DOHH2 (cell line): Measurements from ENCODE around the gene ARHGEF25.
"Not testable (repeated sequence)": the region's sequence is repeated elsewhere in the genome, so short reads cannot be mapped to it uniquely, and the experiment has no call there.

ENCODE experiments used
- H3F3A ChIP-seq: fragments of 200-600 bp; sonication (generic), shearing (Covaris generic); 2 replicates; pipeline ENCODE4 v1.6.0; 2016; ENCODE audit warnings: antibody characterized with exemption, mild to moderate bottlenecking; ENCODE audit not compliant: control insufficient read depth, insufficient read depth
- H3K27ac ChIP-seq: fragments of 200-600 bp; sonication (generic); 2 replicates; pipeline ENCODE4 v1.5.1; 2014; ENCODE audit warnings: low read depth, mild to moderate bottlenecking, low read length, moderate library complexity
- H3K27me3 ChIP-seq: fragments of 200-600 bp; sonication (generic); 2 replicates; pipeline ENCODE4 v1.6.1; 2014; ENCODE audit warnings: mild to moderate bottlenecking, low read length, mixed read lengths; ENCODE audit not compliant: control insufficient read depth
- H3K36me3 ChIP-seq: fragments of 200-600 bp; sonication (generic); 2 replicates; pipeline ENCODE4 v1.6.1; 2014; ENCODE audit warnings: mild to moderate bottlenecking, low read length, moderate library complexity, mixed read lengths; ENCODE audit not compliant: control insufficient read depth
- H3K4me1 ChIP-seq: fragments of 200-600 bp; sonication (generic); 2 replicates; pipeline ENCODE4 v1.6.1; 2014; ENCODE audit warnings: mild to moderate bottlenecking, low read length, mixed read lengths; ENCODE audit not compliant: control insufficient read depth
- H3K4me2 ChIP-seq: fragments of 200-600 bp; sonication (generic); 2 replicates; pipeline ENCODE4 v1.6.0; 2014; ENCODE audit warnings: mild to moderate bottlenecking, low read length, moderate library complexity
- H3K4me3 ChIP-seq: fragments of 200-600 bp; sonication (generic); 2 replicates; pipeline ENCODE4 v1.5.1; 2014; ENCODE audit warnings: mild to moderate bottlenecking, low read length, mixed read lengths
- H3K79me2 ChIP-seq: fragments of 200-600 bp; sonication (generic); 2 replicates; pipeline ENCODE4 v1.6.1; 2014; ENCODE audit warnings: mild to moderate bottlenecking, low read length, mixed read lengths; ENCODE audit not compliant: control insufficient read depth
- H3K9me2 ChIP-seq: fragments of 200-600 bp; sonication (generic); replicated peaks from 2 replicates; pipeline ENCODE4 v1.6.1; 2014; ENCODE audit warnings: mild to moderate bottlenecking, low read length, mixed read lengths; ENCODE audit not compliant: control insufficient read depth
- H3K9me3 ChIP-seq: fragments of 200-600 bp; sonication (generic); 2 replicates; pipeline ENCODE4 v1.6.1; 2014; ENCODE audit warnings: antibody characterized with exemption, low read length, mixed read lengths; ENCODE audit not compliant: control insufficient read depth, insufficient read depth
- H4K20me1 ChIP-seq: fragments of 200-600 bp; sonication (generic); 2 replicates; pipeline ENCODE4 v1.6.0; 2014; ENCODE audit warnings: low read depth, mild to moderate bottlenecking, antibody characterized with exemption, low read length, moderate library complexity; ENCODE audit not compliant: control insufficient read depth, insufficient read depth
- EZH2phosphoT487 ChIP-seq: fragments of 200-600 bp; sonication (generic); IDR thresholded peaks from 2 replicates; pipeline ENCODE4 v1.6.1; 2017; ENCODE audit warnings: borderline replicate concordance, mild to moderate bottlenecking, antibody characterized with exemption, low read length, moderate library complexity, mixed read lengths
- TF ChIP-seq, protein P1 (sequence below): fragments of 200-600 bp; sonication (generic); IDR thresholded peaks from one replicate; pipeline ENCODE4 v1.5.1; 2014; ENCODE audit warnings: antibody characterized with exemption, mild to moderate bottlenecking, low read depth, low read length; ENCODE audit not compliant: poor library complexity, severe bottlenecking

Gene ARHGEF25

DNA sequence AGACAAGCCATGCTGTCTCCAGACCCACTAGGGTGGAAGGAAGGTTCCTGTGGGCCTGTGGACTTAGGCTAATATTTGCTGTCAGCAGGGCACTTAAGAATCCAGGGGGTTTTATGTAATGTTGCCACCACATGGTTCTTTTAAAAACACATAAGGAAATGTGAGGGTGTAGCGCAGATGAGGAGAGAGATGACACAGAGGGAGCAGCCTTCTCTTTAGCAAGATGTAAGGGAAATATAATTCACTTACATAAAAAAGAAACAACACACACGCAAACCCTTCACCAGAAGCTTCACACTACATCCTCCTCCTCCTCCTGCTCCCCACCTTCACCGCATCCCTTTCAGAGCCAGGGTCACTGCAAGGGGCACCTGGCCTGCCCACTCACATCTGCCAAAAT, 25.1 kb upstream of the ARHGEF25 start:
- H3K27ac ChIP-seq = no peak overlapping the region
- no peak overlapping the region for H3K4me2 ChIP-seq
- peaks cover 12% of the 10 kb centered on the region for H3K4me1 ChIP-seq
- H3K27me3 ChIP-seq = peaks cover 55% of the 10 kb centered on the region
- H3K36me3 ChIP-seq = no peaks in the 10 kb centered on the region
- H3K4me3 ChIP-seq = no peak overlapping the region
- TF ChIP-seq, protein P1, sequence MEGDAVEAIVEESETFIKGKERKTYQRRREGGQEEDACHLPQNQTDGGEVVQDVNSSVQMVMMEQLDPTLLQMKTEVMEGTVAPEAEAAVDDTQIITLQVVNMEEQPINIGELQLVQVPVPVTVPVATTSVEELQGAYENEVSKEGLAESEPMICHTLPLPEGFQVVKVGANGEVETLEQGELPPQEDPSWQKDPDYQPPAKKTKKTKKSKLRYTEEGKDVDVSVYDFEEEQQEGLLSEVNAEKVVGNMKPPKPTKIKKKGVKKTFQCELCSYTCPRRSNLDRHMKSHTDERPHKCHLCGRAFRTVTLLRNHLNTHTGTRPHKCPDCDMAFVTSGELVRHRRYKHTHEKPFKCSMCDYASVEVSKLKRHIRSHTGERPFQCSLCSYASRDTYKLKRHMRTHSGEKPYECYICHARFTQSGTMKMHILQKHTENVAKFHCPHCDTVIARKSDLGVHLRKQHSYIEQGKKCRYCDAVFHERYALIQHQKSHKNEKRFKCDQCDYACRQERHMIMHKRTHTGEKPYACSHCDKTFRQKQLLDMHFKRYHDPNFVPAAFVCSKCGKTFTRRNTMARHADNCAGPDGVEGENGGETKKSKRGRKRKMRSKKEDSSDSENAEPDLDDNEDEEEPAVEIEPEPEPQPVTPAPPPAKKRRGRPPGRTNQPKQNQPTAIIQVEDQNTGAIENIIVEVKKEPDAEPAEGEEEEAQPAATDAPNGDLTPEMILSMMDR = no peak
- no peak for TF ChIP-seq EZH2phosphoT487
- no peaks in the 10 kb centered on the region for H3F3A ChIP-seq
- no peaks in the 10 kb centered on the region; the same call in 1 of the 2 replicates for H4K20me1 ChIP-seq
- H3K79me2 ChIP-seq = peaks cover under 1% of the 10 kb centered on the region
- H3K9me2 ChIP-seq = no peaks in the 10 kb centered on the region
- H3K9me3 ChIP-seq = no peaks in the 10 kb centered on the region

DNA sequence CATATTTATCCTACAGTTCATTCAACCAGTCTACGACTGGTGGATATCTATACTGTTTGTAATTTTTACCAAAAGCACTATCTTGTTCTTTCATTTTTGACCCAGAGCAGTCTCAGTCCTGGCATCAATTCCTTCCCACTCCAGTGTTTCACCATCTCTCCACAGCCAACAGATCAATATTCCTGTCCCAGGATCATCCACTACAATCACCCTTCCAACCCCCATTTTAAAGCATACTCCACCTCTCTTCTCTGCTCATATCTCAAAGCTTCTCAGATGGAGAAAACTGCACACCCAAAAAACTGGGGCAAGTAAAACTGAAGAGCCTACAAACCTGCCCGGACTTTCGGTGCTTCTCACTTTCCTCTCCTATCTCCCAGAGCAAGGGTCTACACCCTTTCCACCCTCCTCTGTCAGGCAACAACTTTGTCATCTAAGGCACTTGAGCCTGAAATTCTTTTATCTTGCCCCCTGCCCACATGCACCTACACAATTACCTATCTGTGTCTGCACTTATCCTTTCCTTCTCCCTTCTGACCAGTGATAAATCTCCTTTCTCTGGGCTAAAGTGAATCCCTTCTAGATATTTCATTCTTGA, 24.3 kb upstream of the ARHGEF25 start:
- Histone ChIP-seq H3K4me2 (no peak overlapping the region), H4K20me1 (no peaks in the 10 kb centered on the region; the same call in 1 of the 2 replicates), H3K27me3 (peaks cover 50% of the 10 kb centered on the region), H3K79me2 (peaks cover 9% of the 10 kb centered on the region), H3F3A (no peaks in the 10 kb centered on the region), H3K4me1 (peaks cover 17% of the 10 kb centered on the region), H3K36me3 (no peaks in the 10 kb centered on the region), H3K9me3 (no peaks in the 10 kb centered on the region), H3K9me2 (no peaks in the 10 kb centered on the region), H3K27ac (no peak overlapping the region), H3K4me3 (no peak overlapping the region)
- TF ChIP-seq EZH2phosphoT487 = no peak
- TF ChIP-seq, protein P1 = no peak

DNA sequence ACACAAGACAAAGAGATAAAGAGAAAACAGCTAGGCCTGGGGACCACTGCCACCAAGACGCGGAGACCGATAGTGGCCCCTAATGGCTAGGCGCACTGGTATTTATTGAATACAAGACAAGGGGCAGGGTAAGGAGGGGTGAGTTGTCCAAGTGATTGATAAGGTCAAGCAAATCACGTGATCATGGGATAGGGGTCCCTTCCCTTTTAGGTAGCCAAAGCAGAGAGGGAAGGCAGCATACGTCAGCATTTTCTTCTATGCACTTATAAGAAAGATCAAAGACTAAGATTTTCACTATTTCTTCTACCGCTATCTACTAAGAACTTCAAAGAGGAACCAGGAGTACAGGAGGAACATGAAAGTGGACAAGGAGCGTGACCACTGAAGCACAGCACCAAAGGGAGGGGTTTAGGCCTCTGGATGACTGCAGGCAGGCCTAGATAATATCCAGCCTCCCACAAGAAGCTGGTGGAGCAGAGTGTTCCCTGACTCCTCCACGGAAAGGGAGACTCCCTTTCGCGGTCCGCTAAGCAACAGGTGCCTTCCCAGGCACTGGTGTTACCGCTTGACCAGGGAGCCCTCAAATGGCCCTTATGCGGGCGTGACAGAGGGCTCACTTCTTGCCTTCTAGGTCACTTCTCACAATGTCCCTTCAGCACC, 22.2 kb upstream of the ARHGEF25 start:
- H3K36me3 ChIP-seq, H3F3A ChIP-seq, H3K4me2 ChIP-seq, H3K9me3 ChIP-seq, H3K27ac ChIP-seq, H4K20me1 ChIP-seq, H3K4me3 ChIP-seq, H3K9me2 ChIP-seq: not testable (repeated sequence)
- Histone ChIP-seq H3K27me3 (peaks cover 36% of the 10 kb centered on the region), H3K79me2 (peaks cover 16% of the 10 kb centered on the region), H3K4me1 (peaks cover 16% of the 10 kb centered on the region)

DNA sequence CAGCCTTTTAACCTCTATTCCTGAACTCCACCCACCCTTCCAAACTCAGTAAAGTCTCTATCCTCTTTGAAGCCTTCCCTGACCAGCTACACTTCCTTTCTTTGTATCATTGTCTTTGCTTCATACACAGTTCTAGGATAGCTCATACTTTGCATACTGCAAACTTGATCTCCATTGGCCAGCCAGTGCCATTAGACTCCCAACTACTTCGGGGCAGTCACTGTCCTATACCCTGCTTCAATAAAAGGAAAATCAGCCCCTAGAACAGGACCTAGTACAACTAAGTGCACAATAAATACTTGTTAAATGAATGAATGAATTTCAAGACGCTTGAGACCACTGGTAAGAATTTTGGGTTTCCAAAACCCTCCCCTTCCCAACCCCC, 20.8 kb upstream of the ARHGEF25 start:
- Histone ChIP-seq H3K4me2 (peak overlapping the region; percentile 92), H3K9me3 (no peaks in the 10 kb centered on the region), H3K79me2 (peaks cover 16% of the 10 kb centered on the region), H3K27me3 (peaks cover 22% of the 10 kb centered on the region), H3K36me3 (no peaks in the 10 kb centered on the region), H3F3A (no peaks in the 10 kb centered on the region), H3K9me2 (no peaks in the 10 kb centered on the region), H3K4me3 (peak overlapping the region; percentile 96), H4K20me1 (no peaks in the 10 kb centered on the region), H3K27ac (no peak overlapping the region), H3K4me1 (peaks cover 16% of the 10 kb centered on the region)
- TF ChIP-seq, protein P1 = no peak
- no peak for TF ChIP-seq EZH2phosphoT487
